ENCODE data around the gene PRPF31. TPM values are rescaled to one million over a fixed set of nuclear protein-coding genes. Genes with fewer than 3 reads are reported as not detected.

Gene PRPF31
- total and polyA plus RNA-seq, 8 donors = 22.8 to 98.2 (median 39.5) TPM

DNA sequence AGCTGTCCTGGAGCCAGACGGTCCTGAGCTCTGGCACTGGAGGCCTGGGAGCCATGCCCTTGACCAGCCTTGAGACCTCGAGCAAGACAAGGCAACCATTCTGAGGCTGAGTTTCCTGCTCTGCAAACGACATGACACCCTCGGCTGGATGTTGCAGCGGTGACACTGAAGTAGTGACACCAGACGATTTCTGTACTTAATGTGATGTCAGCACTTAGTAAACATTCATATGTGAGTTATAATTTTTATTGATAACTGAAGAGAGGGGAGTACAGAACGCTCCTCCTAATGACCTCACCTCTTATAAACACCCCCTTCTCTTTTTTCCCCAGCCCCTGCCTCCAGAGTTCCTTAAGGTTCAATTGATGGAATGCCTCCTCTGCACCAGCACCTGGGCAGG is 7.1 kb upstream of the PRPF31 start:
- TF ChIP-seq POLR2A (IDR thresholded peaks at IDR 0.05) = no peak
- TF ChIP-seq, protein P1, sequence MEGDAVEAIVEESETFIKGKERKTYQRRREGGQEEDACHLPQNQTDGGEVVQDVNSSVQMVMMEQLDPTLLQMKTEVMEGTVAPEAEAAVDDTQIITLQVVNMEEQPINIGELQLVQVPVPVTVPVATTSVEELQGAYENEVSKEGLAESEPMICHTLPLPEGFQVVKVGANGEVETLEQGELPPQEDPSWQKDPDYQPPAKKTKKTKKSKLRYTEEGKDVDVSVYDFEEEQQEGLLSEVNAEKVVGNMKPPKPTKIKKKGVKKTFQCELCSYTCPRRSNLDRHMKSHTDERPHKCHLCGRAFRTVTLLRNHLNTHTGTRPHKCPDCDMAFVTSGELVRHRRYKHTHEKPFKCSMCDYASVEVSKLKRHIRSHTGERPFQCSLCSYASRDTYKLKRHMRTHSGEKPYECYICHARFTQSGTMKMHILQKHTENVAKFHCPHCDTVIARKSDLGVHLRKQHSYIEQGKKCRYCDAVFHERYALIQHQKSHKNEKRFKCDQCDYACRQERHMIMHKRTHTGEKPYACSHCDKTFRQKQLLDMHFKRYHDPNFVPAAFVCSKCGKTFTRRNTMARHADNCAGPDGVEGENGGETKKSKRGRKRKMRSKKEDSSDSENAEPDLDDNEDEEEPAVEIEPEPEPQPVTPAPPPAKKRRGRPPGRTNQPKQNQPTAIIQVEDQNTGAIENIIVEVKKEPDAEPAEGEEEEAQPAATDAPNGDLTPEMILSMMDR (IDR thresholded peaks at IDR 0.05) = no peak
- TF ChIP-seq POLR2AphosphoS5 (IDR thresholded peaks at IDR 0.05) = no peak
- no peak for TF ChIP-seq EP300 (IDR thresholded peaks at IDR 0.05)
- Histone ChIP-seq H3K4me3 (no peak overlapping the region), H3K9me3 (no peaks in the 10 kb centered on the region), H3K4me1 (peaks cover 6 to 21% (median 11%) of the 10 kb centered on the region in 4 donors), H3K36me3 (peaks cover 52 to 78% (median 78%) of the 10 kb centered on the region in 4 donors), H3K27me3 (no peaks in the 10 kb centered on the region), H3K27ac (no peak overlapping the region)
- no peak for DNase-seq
- intact Hi-C loops (cut with DNase I; ENCODE audit: low total_unique reads) = no loop called here
- WGBS, 5 donors = 69 to 75% (median 72%) methylated on average over 7 of the region's 7 CpGs

DNA sequence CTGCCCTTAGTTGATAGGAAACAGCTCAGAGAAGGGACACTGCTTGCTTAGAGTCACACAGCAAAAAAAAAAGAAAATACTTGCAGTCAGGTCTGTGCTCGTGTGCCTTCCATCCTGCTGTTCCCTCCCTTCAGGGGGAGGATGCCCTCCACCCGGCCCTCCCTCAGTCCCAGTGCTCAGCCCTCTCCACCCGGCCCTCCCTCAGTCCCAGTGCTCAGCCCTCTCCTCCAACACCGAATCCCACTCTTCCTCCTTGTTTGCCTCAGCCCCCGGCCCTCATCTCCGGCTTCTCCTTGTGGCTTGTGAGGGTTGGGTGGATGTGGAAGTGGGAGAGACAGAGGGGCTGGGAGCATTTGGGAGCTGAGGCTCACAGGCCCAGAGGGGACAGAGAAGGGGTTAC is 5.9 kb upstream of the PRPF31 start:
- Histone ChIP-seq H3K9me3 (no peaks in the 10 kb centered on the region), H3K36me3 (peaks cover 52 to 78% (median 75%) of the 10 kb centered on the region in 4 donors), H3K27ac (no peak overlapping the region), H3K27me3 (no peaks in the 10 kb centered on the region), H3K4me3 (no peak overlapping the region), H3K4me1 (peaks cover 11 to 21% (median 12%) of the 10 kb centered on the region in 4 donors)
- TF ChIP-seq POLR2AphosphoS5 (IDR thresholded peaks at IDR 0.05) = no peak
- no peak for TF ChIP-seq EP300 (IDR thresholded peaks at IDR 0.05)
- TF ChIP-seq, protein P1 (IDR thresholded peaks at IDR 0.05) = no peak
- TF ChIP-seq POLR2A (IDR thresholded peaks at IDR 0.05) = no peak
- peak in 1 of 2 donors; percentile 13 for DNase-seq
- 70 to 82% (median 77%) methylated on average over 6 of the region's 6 CpGs for WGBS, 5 donors
- intact Hi-C loops (cut with DNase I; ENCODE audit: low total_unique reads) = no loop called here

DNA sequence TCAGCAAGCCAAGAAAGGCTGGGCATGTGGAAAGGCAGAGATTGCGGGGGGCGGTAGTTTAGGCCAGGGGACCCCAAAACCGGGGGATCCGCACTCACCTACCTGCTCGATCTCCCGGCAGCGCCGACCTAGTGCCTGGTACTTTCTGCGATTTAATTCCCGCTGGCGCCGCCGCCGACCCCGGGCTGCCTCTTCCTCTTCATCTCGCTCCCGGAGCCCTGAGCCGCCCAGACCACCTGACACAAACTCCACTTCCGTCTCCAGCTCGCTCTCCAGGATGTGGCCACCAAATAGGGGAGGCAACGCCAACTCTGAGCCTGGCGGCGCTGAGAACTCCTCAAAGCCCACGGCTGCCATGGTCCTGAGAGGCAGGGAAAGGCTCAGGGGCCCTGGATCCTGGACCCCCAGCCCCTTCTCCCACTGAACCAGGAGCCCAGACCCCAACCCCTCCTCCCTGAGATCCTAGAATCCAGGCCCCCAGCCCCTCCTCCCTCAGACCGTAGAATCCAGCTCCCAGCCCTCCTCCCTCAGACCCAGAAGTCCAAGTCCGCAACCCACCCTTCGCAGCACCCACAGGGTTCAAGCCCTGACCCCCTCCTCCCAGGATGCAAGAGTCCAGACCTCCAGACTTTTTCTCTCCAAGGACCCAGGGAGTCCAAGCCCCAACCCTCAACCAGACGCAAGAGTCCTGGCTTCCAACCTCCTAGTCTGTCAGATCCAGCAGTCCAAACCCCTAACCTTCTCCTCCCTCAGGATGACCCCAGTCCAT is 1.0 kb upstream of the PRPF31 start:
- TF ChIP-seq EP300 (IDR thresholded peaks at IDR 0.05) (no peak), POLR2A (IDR thresholded peaks at IDR 0.05) (no peak)
- TF ChIP-seq, protein P1 (IDR thresholded peaks at IDR 0.05) = no peak
- Histone ChIP-seq H3K4me1 (peaks cover 22 to 36% (median 31%) of the 10 kb centered on the region in 4 donors), H3K9me3 (no peaks in the 10 kb centered on the region), H3K27me3 (no peaks in the 10 kb centered on the region), H3K27ac (peak overlapping the region; percentile 3 to 96 (median 92)), H3K4me3 (peak overlapping the region; percentile 61 to 93 (median 88)), H3K36me3 (peaks cover 20 to 50% (median 48%) of the 10 kb centered on the region in 4 donors)
- 8 to 12% (median 10%) methylated on average over 24 to 28 of the region's 28 CpGs for WGBS, 5 donors
- peak; percentile 48 to 74 for DNase-seq
- intact Hi-C loops (cut with DNase I; ENCODE audit: low total_unique reads) = no loop called here

DNA sequence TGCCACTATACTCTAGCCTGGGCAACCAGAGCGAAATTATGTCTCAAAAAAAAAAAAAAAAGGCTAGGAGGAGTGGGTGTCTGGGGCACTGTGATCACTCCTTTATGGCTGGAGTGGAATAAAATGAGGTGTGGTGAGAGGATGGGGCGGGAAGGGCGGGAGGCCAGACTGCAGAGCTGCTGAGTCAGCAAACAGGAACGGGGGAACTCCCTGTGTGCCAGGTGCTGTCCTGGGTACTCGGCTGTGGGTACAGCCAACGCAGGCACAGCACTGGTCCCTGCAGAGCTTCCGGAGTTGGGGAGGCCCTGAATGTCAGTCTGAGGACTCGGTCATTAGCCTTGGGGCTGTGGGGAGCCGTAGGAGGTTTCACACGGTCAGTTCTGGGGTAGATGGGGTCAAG is 5.7 kb downstream of the PRPF31 start:
- Histone ChIP-seq H3K9me3 (no peaks in the 10 kb centered on the region), H3K4me3 (no peak overlapping the region), H3K4me1 (peaks cover 5 to 12% (median 11%) of the 10 kb centered on the region in 4 donors), H3K36me3 (peaks cover 64 to 87% (median 84%) of the 10 kb centered on the region in 4 donors), H3K27me3 (no peaks in the 10 kb centered on the region), H3K27ac (no peak overlapping the region)
- WGBS, 5 donors = 91 to 97% (median 95%) methylated on average over 5 to 10 of the region's 10 CpGs
- TF ChIP-seq EP300 (IDR thresholded peaks at IDR 0.05) = no peak
- no peak for TF ChIP-seq POLR2AphosphoS5 (IDR thresholded peaks at IDR 0.05)
- TF ChIP-seq, protein P1 (IDR thresholded peaks at IDR 0.05) = no peak
- TF ChIP-seq POLR2A (IDR thresholded peaks at IDR 0.05) = no peak
- no peak for DNase-seq
- intact Hi-C loops (cut with DNase I; ENCODE audit: low total_unique reads) = no loop called here
